ENCODE data around the gene NBL1.
"Not testable (repeated sequence)": the region's sequence is repeated elsewhere in the genome, so short reads cannot be mapped to it uniquely, and the experiment has no call there.

The NBL1 gene

GRCh38 chr1:19622204-19622603 is 21.9 kb upstream of the NBL1 start:
- DNase-seq = no peak

GRCh38 chr1:19623523-19623922 is 20.6 kb upstream of the NBL1 start:
- DNase-seq = no peak

- no peak for DNase-seq
Observed at GRCh38 chr1:19625291-19625937, 18.7 kb upstream of the NBL1 start.

- no peak for DNase-seq
Observed at GRCh38 chr1:19628879-19629278, 15.2 kb upstream of the NBL1 start.

- no peak for DNase-seq
Observed at GRCh38 chr1:19629357-19629756, 14.8 kb upstream of the NBL1 start.

GRCh38 chr1:19630192-19630591 is 13.9 kb upstream of the NBL1 start:
- not testable (repeated sequence) for DNase-seq

GRCh38 chr1:19630720-19631395 is 13.3 kb upstream of the NBL1 start:
- DNase-seq = no peak

GRCh38 chr1:19632211-19632610 is 11.9 kb upstream of the NBL1 start:
- no peak for DNase-seq

- DNase-seq = no peak
Observed at GRCh38 chr1:19633106-19633505, 11.0 kb upstream of the NBL1 start.

- DNase-seq = not testable (repeated sequence)
Observed at GRCh38 chr1:19635064-19635463, 9.0 kb upstream of the NBL1 start.

- no peak for DNase-seq
Observed at GRCh38 chr1:19635646-19636045, 8.5 kb upstream of the NBL1 start.

GRCh38 chr1:19636065-19636464 is 8.0 kb upstream of the NBL1 start:
- no peak for DNase-seq

- DNase-seq = not testable (repeated sequence)
Observed at GRCh38 chr1:19636749-19637148, 7.4 kb upstream of the NBL1 start.

GRCh38 chr1:19637606-19638005 is 6.5 kb upstream of the NBL1 start:
- DNase-seq = no peak

GRCh38 chr1:19639228-19639627 is 4.9 kb upstream of the NBL1 start:
- DNase-seq = not testable (repeated sequence)

GRCh38 chr1:19639999-19640362 is 4.1 kb upstream of the NBL1 start:
- no peak for DNase-seq

GRCh38 chr1:19640363-19641316 is 3.5 kb upstream of the NBL1 start:
- no peak for DNase-seq

- no peak for DNase-seq
Observed at GRCh38 chr1:19643121-19643520, 990 bp upstream of the NBL1 start.

- no peak for DNase-seq
Observed at GRCh38 chr1:19644395-19644680, 227 bp downstream of the NBL1 start.

GRCh38 chr1:19644681-19645410 is 735 bp downstream of the NBL1 start:
- DNase-seq = no peak

GRCh38 chr1:19645411-19646251 is 1.5 kb downstream of the NBL1 start:
- no peak for DNase-seq

Data from activated gamma-delta T cell (primary cell).